Measurements from ENCODE around the gene IL20.

IL20 gene

DNA sequence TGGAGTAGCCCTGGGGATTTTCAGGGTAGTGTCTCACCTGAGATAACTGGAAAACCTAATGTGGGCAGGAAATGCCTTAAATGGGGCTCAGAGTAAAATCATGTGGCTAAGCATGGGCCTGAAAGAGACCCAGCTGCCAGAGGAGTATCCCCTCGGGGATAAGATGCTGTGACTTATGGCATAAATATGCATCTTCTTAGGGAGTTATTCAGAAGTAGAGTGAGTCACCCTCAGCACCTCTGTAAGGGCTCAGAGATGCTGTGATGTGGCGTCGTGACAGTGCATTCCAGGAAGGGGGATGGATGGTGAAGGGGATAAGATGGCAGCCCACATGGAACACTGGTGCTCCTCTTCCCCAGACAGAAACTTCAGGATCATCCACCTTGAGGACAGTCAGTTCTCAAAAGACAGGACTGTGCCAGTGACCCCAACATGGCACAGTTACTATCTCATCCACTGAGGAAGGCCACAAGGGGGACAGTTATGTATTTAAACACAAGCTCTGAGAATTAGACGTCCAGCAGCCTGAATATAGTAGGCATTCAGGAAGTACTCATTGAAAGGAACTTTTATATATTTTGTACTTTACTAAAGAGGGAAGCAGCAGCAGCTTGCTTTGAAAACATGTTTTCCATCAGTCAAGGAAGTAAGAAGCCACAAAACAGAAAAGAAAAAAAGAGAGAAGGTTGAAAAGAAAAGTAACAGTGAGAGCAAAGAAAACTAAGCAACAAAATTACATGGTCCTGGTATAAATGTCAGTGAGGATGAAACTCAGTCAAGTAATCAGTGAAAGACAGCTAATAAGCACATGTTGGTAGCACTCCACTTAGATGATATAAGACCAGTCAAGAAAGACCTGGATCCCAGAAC, 40.1 kb downstream of the IL20 start:
- no peak for DNase-seq

DNA sequence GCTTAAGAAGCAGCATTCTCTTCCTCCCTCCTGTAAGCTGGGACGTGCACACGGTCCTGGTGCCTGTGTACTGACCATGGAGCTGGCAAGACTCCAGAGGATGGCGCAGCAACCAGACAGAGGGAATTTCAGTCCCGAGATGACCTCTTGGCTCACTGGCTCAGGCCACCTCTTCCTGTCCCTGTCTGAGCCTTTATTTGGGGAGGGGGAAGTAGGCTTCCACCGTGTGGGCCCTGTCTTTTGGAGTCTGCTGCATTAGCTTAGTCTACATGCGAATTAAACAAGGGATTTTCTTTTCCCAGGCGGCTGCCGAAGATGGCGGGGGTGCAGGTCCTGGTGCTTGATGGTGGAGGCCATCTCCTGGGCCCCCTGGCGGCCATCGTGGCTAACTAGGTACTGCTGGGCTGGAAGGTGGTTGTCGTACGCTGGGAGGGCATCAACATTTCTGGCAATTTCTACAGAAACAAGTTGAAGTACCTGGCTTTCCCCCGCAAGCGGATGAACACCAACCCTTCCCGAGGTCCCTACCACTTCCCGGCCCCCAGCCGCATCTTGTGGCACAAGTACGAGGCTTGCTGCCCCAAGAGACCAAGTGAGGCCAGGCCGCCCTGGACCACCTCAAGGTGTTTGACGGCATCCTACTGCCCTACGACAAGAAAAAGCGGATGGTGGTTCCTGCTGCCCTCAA, 42.0 kb downstream of the IL20 start:
- no peak for DNase-seq

DNA sequence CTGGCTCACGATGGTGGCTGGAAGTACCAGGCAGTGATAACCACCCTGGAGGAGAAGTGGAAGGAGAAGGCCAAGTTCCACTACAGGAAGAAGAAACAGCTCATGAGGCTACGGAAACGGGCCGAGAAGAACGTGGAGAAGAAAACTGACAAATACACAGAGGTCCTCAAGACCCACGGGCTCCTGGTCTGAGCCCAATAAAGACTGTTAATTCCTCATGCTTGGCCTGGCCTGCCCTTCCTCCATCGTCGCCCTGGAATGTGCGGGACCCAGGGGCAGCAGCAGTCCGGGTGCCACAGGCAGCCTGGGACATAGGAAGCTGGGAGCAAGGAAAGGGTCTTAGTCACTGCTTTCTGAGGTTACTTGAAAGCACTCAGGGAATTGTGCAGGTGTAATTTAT, 42.6 kb downstream of the IL20 start:
- no peak for DNase-seq

DNA sequence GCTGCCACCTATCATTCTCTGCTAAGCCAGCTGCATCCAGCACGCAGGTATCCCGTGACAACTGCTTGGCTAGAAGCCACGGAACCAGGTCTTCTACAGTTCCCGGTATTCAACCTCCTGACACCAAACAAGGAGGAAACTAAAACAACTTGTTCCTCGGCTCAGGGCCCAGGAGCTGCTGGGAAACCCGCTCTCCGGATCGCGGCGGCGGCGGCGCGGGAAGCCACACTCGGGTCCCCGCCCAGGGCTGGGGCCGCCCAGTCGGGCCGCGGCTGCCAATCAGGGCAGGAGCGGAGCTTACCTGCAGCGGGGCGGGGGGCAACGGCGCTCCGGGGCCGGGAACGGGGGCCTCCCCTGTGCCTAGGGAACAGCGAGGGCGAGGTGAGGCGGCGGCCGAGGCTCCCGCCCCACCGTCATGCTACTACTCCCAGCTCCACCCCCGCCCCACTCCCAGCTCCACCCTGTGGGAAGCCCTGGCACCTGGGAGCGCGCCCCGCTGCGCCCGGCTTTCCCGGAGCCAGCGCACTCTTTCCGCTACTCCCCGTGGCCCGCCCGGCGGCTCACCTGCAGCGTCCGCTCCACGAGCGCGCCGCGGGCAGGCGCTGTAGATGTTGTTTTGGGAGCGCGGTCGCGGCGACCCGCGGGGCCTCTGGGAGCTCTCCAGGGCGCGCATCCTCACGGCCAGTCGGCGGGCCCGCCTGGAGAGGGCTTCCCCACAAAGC, 43.9 kb downstream of the IL20 start:
- DNase-seq = peak; percentile 67

DNA sequence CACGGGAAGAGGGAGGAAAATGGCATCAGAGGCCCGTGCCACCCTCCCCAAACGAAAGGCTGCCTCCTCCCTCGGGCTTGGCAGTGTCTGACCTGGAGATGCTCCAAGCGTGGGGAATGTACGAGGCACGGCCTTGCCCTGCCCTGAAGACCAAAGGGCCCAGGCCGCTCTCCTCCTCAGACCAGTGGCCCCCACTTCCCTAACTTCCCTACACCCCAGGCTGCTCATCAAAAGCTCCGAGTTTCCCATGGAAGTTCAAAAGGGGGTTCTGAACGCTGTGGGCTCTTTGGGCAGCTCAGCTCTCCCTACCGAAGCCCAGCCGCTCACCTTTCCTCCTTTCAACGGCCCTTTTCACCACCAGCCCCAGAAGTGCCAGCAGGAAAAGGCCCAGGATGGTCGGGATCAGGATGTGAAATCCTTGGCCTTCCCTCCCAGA, 44.5 kb downstream of the IL20 start:
- DNase-seq = no peak

DNA sequence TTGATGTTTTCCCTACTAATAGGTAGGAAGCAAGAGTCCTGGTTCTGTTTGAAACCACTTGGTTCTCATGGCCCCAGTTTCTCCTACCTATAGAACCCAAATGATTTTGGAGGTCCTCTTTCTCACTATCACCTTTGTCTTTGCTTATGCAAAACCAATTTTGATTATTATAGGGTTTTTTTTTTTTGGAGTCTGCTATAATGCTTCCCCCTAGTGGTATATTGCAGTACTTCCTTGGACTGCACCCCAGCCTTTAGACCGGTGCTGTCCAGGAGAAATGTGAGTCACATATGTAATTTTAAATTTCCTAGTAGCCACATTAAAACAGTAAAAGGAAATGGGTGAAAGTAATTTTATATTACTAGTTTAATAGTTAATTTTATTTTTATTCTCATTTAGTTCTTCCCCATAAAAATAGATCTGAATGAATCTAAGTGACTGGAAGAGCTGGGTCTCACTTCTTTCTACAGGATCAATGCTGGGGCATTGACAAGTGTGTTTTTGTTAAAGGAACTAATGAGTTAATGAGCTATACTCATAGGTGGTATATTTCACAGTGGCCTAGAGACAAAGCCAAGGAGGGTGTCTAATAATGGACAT, 45.7 kb downstream of the IL20 start:
- peak; percentile 45 for DNase-seq

DNA sequence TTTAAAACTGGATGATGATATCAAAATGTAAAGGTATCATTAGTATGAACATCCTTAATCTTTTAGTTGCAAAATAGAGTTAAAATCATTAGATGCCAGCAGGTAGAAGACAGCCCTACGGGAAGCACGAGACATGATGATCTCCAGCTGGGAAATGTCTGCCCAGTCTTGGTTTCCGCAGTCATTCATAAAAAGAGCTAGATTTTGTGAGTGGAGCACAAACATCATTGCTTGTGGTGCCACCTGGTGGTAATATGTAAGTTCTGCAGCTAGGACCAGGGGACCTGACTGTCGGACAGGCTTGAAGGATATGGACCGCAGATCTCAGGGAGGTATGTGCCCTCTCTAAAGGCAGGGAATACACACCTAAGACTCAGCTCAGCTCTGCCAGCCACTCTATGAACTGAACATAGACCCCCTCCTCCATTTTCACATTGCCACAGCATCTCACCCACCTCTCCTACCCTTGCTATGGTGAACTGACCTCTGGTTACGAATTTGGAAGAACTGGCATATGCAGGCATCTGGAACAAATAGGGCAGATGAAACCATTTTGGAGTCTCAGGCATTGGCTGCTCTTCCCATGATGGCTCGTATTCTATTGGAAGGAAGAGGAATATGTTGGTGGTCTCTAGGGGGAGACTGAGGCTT, 47.1 kb downstream of the IL20 start:
- peak; percentile 85 for DNase-seq

DNA sequence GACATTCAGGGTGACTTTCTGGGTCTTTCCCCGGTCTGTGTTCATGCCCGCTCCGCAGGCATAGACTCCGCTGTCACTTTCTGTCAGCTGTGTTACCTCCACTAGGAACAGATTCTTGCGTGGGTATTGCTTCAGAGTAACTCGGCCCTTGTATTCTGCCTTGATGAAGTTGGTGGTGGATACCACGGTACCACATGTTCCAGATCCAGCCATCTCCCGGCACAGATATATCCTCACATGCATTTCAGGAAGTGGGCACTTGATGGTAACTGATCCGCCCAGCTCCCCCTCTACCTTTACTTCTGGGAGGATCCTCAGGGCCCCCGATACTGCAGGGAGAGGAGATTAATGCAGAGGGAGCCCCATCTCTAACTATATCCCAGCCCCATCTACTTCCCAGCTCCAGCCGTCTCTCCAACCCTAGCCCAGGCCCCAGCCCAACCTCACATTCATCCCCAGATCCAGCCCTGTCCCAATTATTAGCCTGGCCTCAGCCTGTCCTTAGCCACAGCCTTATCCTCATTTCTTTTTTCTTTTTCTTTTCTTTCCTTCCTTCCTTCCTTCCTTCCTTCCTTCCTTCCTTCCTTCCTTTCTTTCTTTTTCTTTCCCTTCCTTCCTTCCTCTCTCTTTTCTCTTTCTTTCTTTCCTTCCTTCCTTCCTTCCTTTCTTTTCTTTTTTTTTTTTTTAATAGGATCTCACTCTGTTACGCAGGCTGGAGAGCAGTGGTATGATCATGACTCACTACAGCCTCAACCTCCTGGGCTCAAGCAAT, 48.5 kb downstream of the IL20 start:
- DNase-seq = no peak

DNA sequence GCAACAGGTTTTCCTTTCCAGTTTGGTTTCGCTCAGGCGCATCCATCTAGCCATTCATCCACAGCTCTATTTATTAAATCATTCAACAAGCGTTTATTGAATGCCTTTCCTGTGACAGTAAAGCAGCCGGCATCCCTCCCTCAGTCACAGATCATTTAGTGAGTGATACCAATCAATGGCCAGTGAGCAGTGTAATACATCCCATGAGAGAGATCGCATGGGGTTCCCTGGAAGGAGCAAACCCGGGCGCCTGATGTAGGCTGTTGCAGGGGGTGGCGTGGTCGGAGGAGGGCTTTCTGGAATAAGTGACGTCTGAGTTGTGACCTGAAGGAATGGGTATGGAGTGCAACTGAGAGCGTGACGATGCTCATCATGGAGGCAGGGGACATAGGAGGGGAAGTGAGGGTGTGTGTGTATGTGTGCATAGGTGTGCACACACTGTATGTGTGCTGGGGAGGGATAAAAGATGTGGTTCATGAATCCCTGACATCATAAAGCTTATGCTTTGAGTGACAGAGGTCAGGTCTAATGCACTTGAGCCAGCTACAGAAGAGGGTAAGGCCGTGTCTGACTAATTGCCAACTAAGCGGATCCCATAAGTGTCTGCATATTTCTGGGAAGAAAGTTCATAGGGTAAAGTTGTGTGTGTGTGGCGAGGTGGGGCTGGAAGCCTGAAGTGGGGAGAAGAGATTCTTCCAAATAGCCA, 49.8 kb downstream of the IL20 start:
- DNase-seq = no peak

DNA sequence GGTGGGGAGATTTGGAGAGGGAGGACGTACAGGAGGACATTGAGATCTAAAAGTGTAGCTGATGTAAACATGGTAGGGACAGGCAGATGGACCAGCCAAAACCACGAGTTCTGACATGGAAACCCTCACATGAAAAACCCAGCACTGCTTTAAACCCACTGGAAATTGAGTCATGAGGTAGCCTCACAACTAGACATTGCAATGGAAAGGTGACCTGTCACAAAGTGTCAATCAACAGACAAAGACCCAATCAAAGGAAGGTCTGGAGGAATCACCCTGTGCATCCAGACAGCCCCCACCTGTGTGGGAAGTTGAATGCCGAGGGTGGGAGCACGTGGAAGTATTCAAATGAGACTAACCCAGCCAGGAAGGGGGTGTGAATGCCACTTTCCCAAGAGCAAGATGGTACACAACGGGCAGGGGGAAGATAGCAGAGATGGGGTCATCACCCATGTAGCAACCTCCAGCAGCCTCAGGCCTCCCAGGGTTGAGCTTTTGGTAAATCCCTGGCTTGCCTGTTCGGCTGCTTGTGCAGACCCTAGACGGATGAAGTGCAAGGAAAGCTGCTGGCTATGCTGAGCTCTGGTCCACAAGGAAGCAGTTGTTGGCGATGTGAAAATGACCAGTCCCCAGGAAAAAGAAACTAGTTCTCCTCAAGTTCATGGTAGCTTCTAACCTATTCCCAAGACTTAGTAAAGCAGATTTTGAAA, 50.7 kb downstream of the IL20 start:
- no peak for DNase-seq

DNA sequence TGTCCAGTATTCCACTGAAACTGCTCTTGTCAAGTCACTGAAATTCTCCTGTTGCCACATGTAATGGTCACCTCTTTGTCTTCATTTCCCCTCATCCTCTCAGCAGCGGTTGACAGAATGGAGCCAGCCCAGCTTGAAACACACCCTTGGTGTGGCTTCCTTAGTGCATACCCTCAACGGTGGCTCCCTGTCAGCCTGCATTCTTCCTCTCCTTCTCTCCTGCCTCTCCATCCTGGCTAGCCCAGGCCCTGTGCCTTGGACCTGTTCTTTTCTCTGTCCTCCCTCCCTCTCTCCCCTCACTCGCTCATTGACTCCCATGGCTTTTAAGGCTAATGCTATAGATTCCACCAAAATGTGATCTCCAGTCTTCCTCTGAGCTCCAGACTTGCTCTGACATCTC, 52.7 kb downstream of the IL20 start:
- no peak for DNase-seq
